OCI-LY7 (cell line): Measurements from ENCODE around the gene C1orf74. TPM values are rescaled to one million over a fixed set of nuclear protein-coding genes. Genes with fewer than 3 reads are reported as not detected.

Experiments used
- BruUV-seq: library from RNA; stranded (reverse); fragments of 400-500 nt; replicated peaks from 2 replicates; lab custom pipeline; 2021; lab: Mats Ljungman, UMichigan
- CTCF ChIA-PET: fragments of 300-600 bp; sonication (Branson Sonifier 250); formaldehyde crosslinking; loops from one replicate; lab custom pipeline; 2022; ENCODE audit warnings: antibody characterized with exemption; ENCODE audit not compliant: unreplicated experiment; lab: Charles Lee
- POLR2A ChIA-PET: fragments of 300-600 bp; sonication (Branson Sonifier 250); formaldehyde crosslinking; loops from one replicate; lab custom pipeline; 2022; ENCODE audit warnings: antibody characterized with exemption; lab: Charles Lee
- DNase-seq: peaks from one replicate; pipeline ENCODE4 v3.0.0-alpha.2; 2015; ENCODE audit warnings: low spot score
- H2AFZ ChIP-seq: fragments of 200-600 bp; sonication (generic), shearing (Covaris generic); 2 replicates; pipeline ENCODE4 v1.6.1; 2014; ENCODE audit warnings: mild to moderate bottlenecking, antibody characterized with exemption, low read length, moderate library complexity
- H3K27ac ChIP-seq: fragments of 200-600 bp; sonication (generic); 2 replicates; pipeline ENCODE4 v1.5.1; 2014; ENCODE audit warnings: mixed run types, low read depth, mild to moderate bottlenecking, moderate library complexity, low read length, inconsistent platforms; ENCODE audit not compliant: poor library complexity, severe bottlenecking
- H3K36me3 ChIP-seq: fragments of 200-600 bp; sonication (generic); 2 replicates; pipeline ENCODE4 v1.6.1; 2014; ENCODE audit warnings: mild to moderate bottlenecking, antibody characterized with exemption, low read length, moderate library complexity, mixed read lengths; ENCODE audit not compliant: insufficient read depth
- H3K4me1 ChIP-seq: fragments of 200-600 bp; sonication (generic); 2 replicates; pipeline ENCODE4 v1.5.1; 2014; ENCODE audit warnings: mild to moderate bottlenecking, low read length; ENCODE audit not compliant: insufficient read depth, poor library complexity, severe bottlenecking
- H3K4me2 ChIP-seq: fragments of 200-600 bp; sonication (generic); 2 replicates; pipeline ENCODE4 v1.6.1; 2014; ENCODE audit warnings: mild to moderate bottlenecking, low read length
- H3K4me3 ChIP-seq: fragments of 200-600 bp; sonication (generic); 2 replicates; pipeline ENCODE4 v1.5.1; 2014; ENCODE audit warnings: mild to moderate bottlenecking, low read depth, low read length; ENCODE audit not compliant: poor library complexity, severe bottlenecking
- H3K79me2 ChIP-seq: fragments of 200-600 bp; sonication (generic); 2 replicates; pipeline ENCODE4 v1.6.1; 2016; ENCODE audit warnings: low read depth, mild to moderate bottlenecking, low read length, moderate library complexity, mixed read lengths; ENCODE audit not compliant: insufficient read depth
- H3K9me2 ChIP-seq: fragments of 200-600 bp; sonication (generic); 2 replicates; pipeline ENCODE4 v1.6.1; 2016; ENCODE audit warnings: mild to moderate bottlenecking, low read length, mixed read lengths; ENCODE audit not compliant: insufficient read depth
- H3K9me3 ChIP-seq: fragments of 200-600 bp; sonication (generic); 2 replicates; pipeline ENCODE4 v1.6.1; 2014; ENCODE audit warnings: mild to moderate bottlenecking, mixed run types, low read length, mixed read lengths
- H4K20me1 ChIP-seq: fragments of 200-600 bp; sonication (generic); 2 replicates; pipeline ENCODE4 v1.6.1; 2014; ENCODE audit warnings: mild to moderate bottlenecking, antibody characterized with exemption, low read length, moderate library complexity, mixed read lengths; ENCODE audit not compliant: insufficient read depth
- CTCF ChIP-seq: fragments of 200-600 bp; sonication (generic); conservative IDR thresholded peaks from 2 replicates; pipeline ENCODE4 v1.5.1; 2014; ENCODE audit warnings: mild to moderate bottlenecking, antibody characterized with exemption, low read length, moderate library complexity, mixed read lengths
- EZH2phosphoT487 ChIP-seq: fragments of 200-600 bp; sonication (generic); IDR thresholded peaks from 2 replicates; pipeline ENCODE4 v1.6.1; 2018; ENCODE audit warnings: low read depth, borderline replicate concordance, mild to moderate bottlenecking, mixed run types, antibody characterized with exemption, low read length, moderate library complexity, mixed read lengths
- intact Hi-C: fragments of 100-400 bp; cut with micrococcal nuclease; formaldehyde crosslinking; loops from one replicate; pipeline ENCODE4 v1.10.0; 2022; ENCODE audit not compliant: unreplicated experiment
- total RNA-seq, 2 experiments: library from RNA; depleted of rRNA in 1 of 2; stranded (reverse); fragments of >200 nt in 1 of 2; shearing (Covaris generic) in 1 of 2; gene quantifications; 2 replicates each; pipeline ENCODE4 v1.2.3, GENCODE V29; 2014 to 2022

Gene C1orf74
- total RNA-seq, 2 experiments from 2014 or later, result 4.2 to 4.4 TPM

- peak overlapping the region; percentile 42 for H3K4me2 ChIP-seq
- no peak overlapping the region for H3K4me3 ChIP-seq
- peak; percentile 5 for DNase-seq
- no peaks in the 10 kb centered on the region for H3K79me2 ChIP-seq
- peak overlapping the region; percentile 16; the same call in 1 of the 2 replicates for H2AFZ ChIP-seq
- H3K4me1 ChIP-seq, result peaks cover 27% of the 10 kb centered on the region
- ChIA-PET CTCF (interaction anchor here (0.6 kb wide), 1 partner anchor 11 kb away, joined by 3 read pairs; no protein-coding TSS in a partner anchor), POLR2A (interaction anchor here (0.6 to 6.4 kb wide), 5 partner anchors 11 to 62 kb away, joined by 4 to 50 read pairs (median 6); partner anchors contain the start of genes C1orf74 and TRAF3IP3)
- peak overlapping the region; percentile 63 for H3K27ac ChIP-seq
- intact Hi-C loops, result no loop called here
- H3K9me2 ChIP-seq, result no peaks in the 10 kb centered on the region
- H3K9me3 ChIP-seq, result no peaks in the 10 kb centered on the region
- BruUV-seq, result no TSS peak
- H4K20me1 ChIP-seq, result no peaks in the 10 kb centered on the region
- peaks cover 26% of the 10 kb centered on the region for H3K36me3 ChIP-seq
- TF ChIP-seq CTCF, result no peak
- no peak for TF ChIP-seq EZH2phosphoT487
Measured at GRCh38 chr1:209768354-209768774, 16.0 kb downstream of the C1orf74 start.

- no peaks in the 10 kb centered on the region for H3K9me2 ChIP-seq
- no TSS peak for BruUV-seq
- H2AFZ ChIP-seq, result no peak overlapping the region
- peaks cover 32% of the 10 kb centered on the region for H3K36me3 ChIP-seq
- POLR2A ChIA-PET, result interaction anchor here (1.1 to 6.4 kb wide), 3 partner anchors 8 to 15 kb away, joined by 6 to 50 read pairs (median 11); partner anchors contain the start of gene TRAF3IP3
- no peaks in the 10 kb centered on the region for H3K79me2 ChIP-seq
- intact Hi-C loops, result no loop called here
- CTCF ChIA-PET, result interaction anchor here (0.6 to 0.8 kb wide), 2 partner anchors 10 to 12 kb away, joined by 3 read pairs; partner anchors contain the start of gene TRAF3IP3
- no peaks in the 10 kb centered on the region for H3K9me3 ChIP-seq
- 0 out of 2 replicates have a peak overlapping the region, but pooled peaks have one; percentile 42 for H3K4me2 ChIP-seq
- DNase-seq, result no peak
- H3K27ac ChIP-seq, result no peak overlapping the region
- H4K20me1 ChIP-seq, result no peaks in the 10 kb centered on the region
- TF ChIP-seq EZH2phosphoT487 (no peak), CTCF (no peak)
- H3K4me3 ChIP-seq, result no peak overlapping the region
- H3K4me1 ChIP-seq, result peaks cover 27% of the 10 kb centered on the region
Measured at GRCh38 chr1:209767706-209768105, 16.7 kb downstream of the C1orf74 start.

- ChIA-PET CTCF (no interaction called here), POLR2A (interaction anchor here (2.5 to 6.4 kb wide), 2 partner anchors 8 to 10 kb away, joined by 11 to 50 read pairs; partner anchors contain the start of gene TRAF3IP3)
- Histone ChIP-seq H4K20me1 (no peaks in the 10 kb centered on the region), H3K27ac (no peak overlapping the region), H3K9me3 (no peaks in the 10 kb centered on the region), H3K4me2 (no peak overlapping the region), H3K36me3 (peaks cover 39% of the 10 kb centered on the region), H3K9me2 (no peaks in the 10 kb centered on the region), H3K4me3 (no peak overlapping the region), H3K79me2 (no peaks in the 10 kb centered on the region), H3K4me1 (peaks cover 27% of the 10 kb centered on the region), H2AFZ (no peak overlapping the region)
- intact Hi-C loops, result no loop called here
- no peak for DNase-seq
- TF ChIP-seq EZH2phosphoT487, result no peak
- TF ChIP-seq CTCF, result no peak
- BruUV-seq, result no TSS peak
Measured at GRCh38 chr1:209767096-209767495, 17.3 kb downstream of the C1orf74 start.
